Activated T-helper 9 cell treated with anti-CD3 and anti-CD28 coated beads, Interleukin-2, amount 50 U/mL, for 16 hours (primary cell): ENCODE measurements around the gene ABCC5.
"Not testable (repeated sequence)": the region's sequence is repeated elsewhere in the genome, so short reads cannot be mapped to it uniquely, and the experiment has no call there.

Source experiments
- DNase-seq: peaks from one replicate; pipeline ENCODE4 v3.0.0-alpha.2; 2020; ENCODE audit warnings: low read depth

Gene ABCC5

GRCh38 chr3:184017672-184018423, at the start of gene ABCC5:
TSS of gene ABCC5 (minus strand) at chr3:184017884. CDS start at chr3:184014392, 3,492 bp downstream.
- peak; percentile 71 for DNase-seq

GRCh38 chr3:184066211-184066610, 48.5 kb upstream of the ABCC5 start:
- no peak for DNase-seq

- DNase-seq, result no peak
Measured at GRCh38 chr3:184062637-184063036, 45.0 kb upstream of the ABCC5 start.

GRCh38 chr3:184059424-184059823, 41.7 kb upstream of the ABCC5 start:
- DNase-seq, result no peak

- no peak for DNase-seq
Measured at GRCh38 chr3:184058029-184058428, 40.3 kb upstream of the ABCC5 start.

GRCh38 chr3:184052767-184053166, 35.1 kb upstream of the ABCC5 start, which contains the start of gene HTR3C:
TSS of gene HTR3C (plus strand) at chr3:184053047. CDS start at chr3:184053081, 34 bp downstream.
- DNase-seq, result no peak

GRCh38 chr3:184050217-184050847, 32.6 kb upstream of the ABCC5 start:
- DNase-seq, result no peak

GRCh38 chr3:184045995-184046394, 28.3 kb upstream of the ABCC5 start:
- no peak for DNase-seq

GRCh38 chr3:184042617-184043016, 24.9 kb upstream of the ABCC5 start:
- DNase-seq, result no peak

- DNase-seq, result no peak
Measured at GRCh38 chr3:184040010-184040409, 22.3 kb upstream of the ABCC5 start.

GRCh38 chr3:184039414-184039813, 21.7 kb upstream of the ABCC5 start:
- no peak for DNase-seq

- DNase-seq, result not testable (repeated sequence)
Measured at GRCh38 chr3:184038307-184038706, 20.6 kb upstream of the ABCC5 start.

GRCh38 chr3:184037816-184038215, 20.1 kb upstream of the ABCC5 start:
- DNase-seq, result no peak

- DNase-seq, result no peak
Measured at GRCh38 chr3:184031187-184031792, 13.6 kb upstream of the ABCC5 start, which contains the start of gene HTR3D. TSS of gene HTR3D (plus strand) at chr3:184031742. CDS start at chr3:184031742, 0 bp downstream.

GRCh38 chr3:184030536-184030935, 12.9 kb upstream of the ABCC5 start:
- DNase-seq, result no peak

GRCh38 chr3:184029443-184029842, 11.8 kb upstream of the ABCC5 start:
- no peak for DNase-seq

GRCh38 chr3:184028275-184028890, 10.7 kb upstream of the ABCC5 start:
- DNase-seq, result not testable (repeated sequence)

GRCh38 chr3:184025256-184025655, 7.6 kb upstream of the ABCC5 start:
- DNase-seq, result not testable (repeated sequence)

- no peak for DNase-seq
Measured at GRCh38 chr3:184022323-184022722, 4.6 kb upstream of the ABCC5 start.

- no peak for DNase-seq
Measured at GRCh38 chr3:184018424-184018973, 815 bp upstream of the ABCC5 start.

- peak; percentile 43 for DNase-seq
Measured at GRCh38 chr3:184016811-184017671, 643 bp downstream of the ABCC5 start.
